ENCODE data around the gene GRIA3.
"Not testable (repeated sequence)": the region's sequence is repeated elsewhere in the genome, so short reads cannot be mapped to it uniquely, and the experiment has no call there.

GRIA3 gene

GRCh38 chrX:123477673-123478072 lies 293.6 kb downstream of the GRIA3 start:
- no peaks in the 10 kb centered on the region for H3K27me3 Mint-ChIP-seq
- H3K4me1 Mint-ChIP-seq: no peaks in the 10 kb centered on the region
- H3K36me3 Mint-ChIP-seq: no peaks in the 10 kb centered on the region
- no peak overlapping the region for H3K27ac Mint-ChIP-seq
- H3K9me3 Mint-ChIP-seq: no peaks in the 10 kb centered on the region
- no peak overlapping the region for H3K4me3 Mint-ChIP-seq

GRCh38 chrX:123481913-123482851 lies 298.1 kb downstream of the GRIA3 start:
- H3K27ac Mint-ChIP-seq: no peak overlapping the region
- H3K4me3 Mint-ChIP-seq: no peak overlapping the region
- no peaks in the 10 kb centered on the region for H3K4me1 Mint-ChIP-seq
- no peaks in the 10 kb centered on the region for H3K36me3 Mint-ChIP-seq
- no peaks in the 10 kb centered on the region for H3K27me3 Mint-ChIP-seq
- no peaks in the 10 kb centered on the region for H3K9me3 Mint-ChIP-seq

GRCh38 chrX:123486297-123486696 lies 302.2 kb downstream of the GRIA3 start:
- no peak overlapping the region for H3K27ac Mint-ChIP-seq
- H3K4me3 Mint-ChIP-seq: no peak overlapping the region
- peaks cover 1% of the 10 kb centered on the region for H3K27me3 Mint-ChIP-seq
- no peaks in the 10 kb centered on the region for H3K9me3 Mint-ChIP-seq
- H3K4me1 Mint-ChIP-seq: no peaks in the 10 kb centered on the region
- no peaks in the 10 kb centered on the region for H3K36me3 Mint-ChIP-seq

GRCh38 chrX:123487236-123487635 lies 303.2 kb downstream of the GRIA3 start:
- H3K4me3 Mint-ChIP-seq: no peak overlapping the region
- no peak overlapping the region for H3K27ac Mint-ChIP-seq
- no peaks in the 10 kb centered on the region for H3K36me3 Mint-ChIP-seq
- no peaks in the 10 kb centered on the region for H3K4me1 Mint-ChIP-seq
- H3K27me3 Mint-ChIP-seq: peaks cover 1% of the 10 kb centered on the region
- no peaks in the 10 kb centered on the region for H3K9me3 Mint-ChIP-seq

GRCh38 chrX:123487669-123488068 lies 303.6 kb downstream of the GRIA3 start:
- no peak overlapping the region for H3K4me3 Mint-ChIP-seq
- H3K9me3 Mint-ChIP-seq: no peaks in the 10 kb centered on the region
- no peak overlapping the region for H3K27ac Mint-ChIP-seq
- H3K4me1 Mint-ChIP-seq: no peaks in the 10 kb centered on the region
- H3K36me3 Mint-ChIP-seq: no peaks in the 10 kb centered on the region
- H3K27me3 Mint-ChIP-seq: peaks cover 1% of the 10 kb centered on the region

GRCh38 chrX:123489011-123489410 lies 304.9 kb downstream of the GRIA3 start:
- Mint-ChIP-seq H3K9me3 (no peaks in the 10 kb centered on the region), H3K4me3 (no peak overlapping the region), H3K27me3 (peaks cover 1% of the 10 kb centered on the region), H3K36me3 (no peaks in the 10 kb centered on the region), H3K4me1 (no peaks in the 10 kb centered on the region), H3K27ac (no peak overlapping the region)

- Mint-ChIP-seq H3K27me3 (peaks cover 1% of the 10 kb centered on the region), H3K27ac (no peak overlapping the region), H3K4me3 (no peak overlapping the region), H3K4me1 (no peaks in the 10 kb centered on the region), H3K36me3 (no peaks in the 10 kb centered on the region), H3K9me3 (no peaks in the 10 kb centered on the region)
These were observed 309.8 kb downstream of the GRIA3 start for GRCh38 chrX:123493857-123494256.

- no peak overlapping the region for H3K4me3 Mint-ChIP-seq
- no peaks in the 10 kb centered on the region for H3K36me3 Mint-ChIP-seq
- no peaks in the 10 kb centered on the region for H3K9me3 Mint-ChIP-seq
- no peaks in the 10 kb centered on the region for H3K4me1 Mint-ChIP-seq
- H3K27me3 Mint-ChIP-seq: peaks cover 2% of the 10 kb centered on the region
- no peak overlapping the region for H3K27ac Mint-ChIP-seq
These were observed 315.7 kb downstream of the GRIA3 start for GRCh38 chrX:123499787-123500186.

- H3K27ac Mint-ChIP-seq: no peak overlapping the region
- H3K9me3 Mint-ChIP-seq: no peaks in the 10 kb centered on the region
- peaks cover 2% of the 10 kb centered on the region for H3K27me3 Mint-ChIP-seq
- no peak overlapping the region for H3K4me3 Mint-ChIP-seq
- H3K36me3 Mint-ChIP-seq: no peaks in the 10 kb centered on the region
- no peaks in the 10 kb centered on the region for H3K4me1 Mint-ChIP-seq
These were observed 320.0 kb downstream of the GRIA3 start for GRCh38 chrX:123504047-123504446.

- Mint-ChIP-seq H3K36me3 (no peaks in the 10 kb centered on the region), H3K4me3 (no peak overlapping the region), H3K4me1 (no peaks in the 10 kb centered on the region), H3K27me3 (peaks cover 2% of the 10 kb centered on the region), H3K9me3 (no peaks in the 10 kb centered on the region), H3K27ac (no peak overlapping the region)
These were observed 320.7 kb downstream of the GRIA3 start for GRCh38 chrX:123504630-123505270.

GRCh38 chrX:123513585-123514278 lies 329.7 kb downstream of the GRIA3 start:
- Mint-ChIP-seq H3K4me3 (peak overlapping the region; percentile 47), H3K27me3 (peaks cover 1% of the 10 kb centered on the region), H3K27ac (no peak overlapping the region), H3K4me1 (no peaks in the 10 kb centered on the region), H3K36me3 (peaks cover 2% of the 10 kb centered on the region), H3K9me3 (peaks cover 4% of the 10 kb centered on the region)

GRCh38 chrX:123514279-123514640 lies 330.2 kb downstream of the GRIA3 start:
- not testable (repeated sequence) for H3K36me3 Mint-ChIP-seq, H3K27me3 Mint-ChIP-seq, H3K27ac Mint-ChIP-seq, H3K9me3 Mint-ChIP-seq, H3K4me1 Mint-ChIP-seq
- peak overlapping the region; percentile 47 for H3K4me3 Mint-ChIP-seq

GRCh38 chrX:123518791-123519190 lies 334.7 kb downstream of the GRIA3 start:
- no peaks in the 10 kb centered on the region for H3K4me1 Mint-ChIP-seq
- no peak overlapping the region for H3K4me3 Mint-ChIP-seq
- peaks cover 1% of the 10 kb centered on the region for H3K27me3 Mint-ChIP-seq
- H3K27ac Mint-ChIP-seq: no peak overlapping the region
- peaks cover 9% of the 10 kb centered on the region for H3K9me3 Mint-ChIP-seq
- peaks cover 2% of the 10 kb centered on the region for H3K36me3 Mint-ChIP-seq

- Mint-ChIP-seq H3K4me3 (no peak overlapping the region), H3K36me3 (no peaks in the 10 kb centered on the region), H3K4me1 (no peaks in the 10 kb centered on the region), H3K27ac (no peak overlapping the region), H3K27me3 (no peaks in the 10 kb centered on the region), H3K9me3 (peaks cover 6% of the 10 kb centered on the region)
These were observed 341.1 kb downstream of the GRIA3 start for GRCh38 chrX:123525123-123525725.

GRCh38 chrX:123530726-123531125 lies 346.6 kb downstream of the GRIA3 start:
- not testable (repeated sequence) for H3K36me3 Mint-ChIP-seq, H3K27me3 Mint-ChIP-seq, H3K4me3 Mint-ChIP-seq, H3K9me3 Mint-ChIP-seq, H3K4me1 Mint-ChIP-seq
- H3K27ac Mint-ChIP-seq: peak overlapping the region; percentile 3
